HG02870 (cell line): ENCODE measurements around the gene DTWD2.
A peak's percentile ranks its signal among the peaks of the same experiment; 100 is the strongest.

Experiments
- ATAC-seq: cut with Tn5 transposase; IDR thresholded peaks from one replicate; pipeline ENCODE4 v1.9.1; 2021; ENCODE audit warnings: mild to moderate bottlenecking, moderate library complexity; ENCODE audit not compliant: unreplicated experiment

DTWD2 gene, protein sequence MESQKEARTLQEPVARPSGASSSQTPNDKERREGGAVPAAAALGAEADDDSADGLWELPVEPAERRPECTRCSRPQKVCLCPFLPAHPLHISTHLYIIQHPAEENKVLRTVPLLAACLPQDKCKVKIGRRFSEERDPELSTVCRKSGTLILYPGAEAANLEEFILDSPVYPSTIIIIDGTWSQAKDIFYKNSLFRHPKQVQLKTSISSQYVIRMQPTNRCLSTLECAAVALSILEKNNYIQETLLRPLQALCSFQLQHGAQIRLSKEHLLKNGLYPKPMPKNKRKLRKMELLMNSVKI

GRCh38 chr5:118987988-118988865 lies at the start of gene DTWD2:
TSS of gene DTWD2 (minus strand) at chr5:118988547. CDS start at chr5:118988511, 36 bp downstream.
- peak; percentile 90 for ATAC-seq

- no peak for ATAC-seq
These were observed 49.3 kb upstream of the DTWD2 start for GRCh38 chr5:119037496-119038215.

DNA sequence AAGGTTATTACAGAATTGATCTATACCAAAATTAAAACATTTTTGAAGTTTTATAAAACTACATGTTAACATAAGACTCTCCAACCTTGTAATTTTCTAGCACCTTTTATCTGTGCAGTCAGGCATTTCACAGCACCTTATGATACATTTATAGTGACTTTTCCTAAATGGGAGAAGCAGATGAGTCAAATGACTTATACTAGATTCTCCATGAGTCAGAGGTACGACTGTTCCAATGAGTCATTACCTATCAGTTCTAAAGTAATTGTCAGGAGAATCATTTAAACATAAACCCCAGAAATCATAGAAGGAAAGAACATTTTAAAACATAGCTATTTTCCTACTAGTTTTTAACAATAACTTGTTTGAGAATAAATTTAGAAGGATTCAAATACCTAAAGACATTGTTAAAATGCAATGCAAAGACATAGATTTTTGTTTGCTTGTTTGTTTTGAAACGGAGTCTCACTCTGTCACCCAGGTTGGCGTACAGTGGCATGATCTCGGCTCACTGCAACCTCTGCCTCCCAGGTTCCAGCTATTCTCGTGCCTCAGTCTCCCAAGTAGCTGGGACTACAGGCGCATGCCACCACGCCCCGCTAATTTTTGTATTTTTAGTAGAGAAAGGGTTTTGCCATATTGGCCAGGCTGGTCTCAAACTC lies 47.9 kb upstream of the DTWD2 start:
- ATAC-seq = no peak

GRCh38 chr5:119033135-119033534 lies 44.8 kb upstream of the DTWD2 start:
- ATAC-seq = no peak

- peak; percentile 44 for ATAC-seq
These were observed 44.3 kb upstream of the DTWD2 start for GRCh38 chr5:119032656-119033055.

- peak; percentile 33 for ATAC-seq
These were observed 43.6 kb upstream of the DTWD2 start for GRCh38 chr5:119031905-119032304.

DNA sequence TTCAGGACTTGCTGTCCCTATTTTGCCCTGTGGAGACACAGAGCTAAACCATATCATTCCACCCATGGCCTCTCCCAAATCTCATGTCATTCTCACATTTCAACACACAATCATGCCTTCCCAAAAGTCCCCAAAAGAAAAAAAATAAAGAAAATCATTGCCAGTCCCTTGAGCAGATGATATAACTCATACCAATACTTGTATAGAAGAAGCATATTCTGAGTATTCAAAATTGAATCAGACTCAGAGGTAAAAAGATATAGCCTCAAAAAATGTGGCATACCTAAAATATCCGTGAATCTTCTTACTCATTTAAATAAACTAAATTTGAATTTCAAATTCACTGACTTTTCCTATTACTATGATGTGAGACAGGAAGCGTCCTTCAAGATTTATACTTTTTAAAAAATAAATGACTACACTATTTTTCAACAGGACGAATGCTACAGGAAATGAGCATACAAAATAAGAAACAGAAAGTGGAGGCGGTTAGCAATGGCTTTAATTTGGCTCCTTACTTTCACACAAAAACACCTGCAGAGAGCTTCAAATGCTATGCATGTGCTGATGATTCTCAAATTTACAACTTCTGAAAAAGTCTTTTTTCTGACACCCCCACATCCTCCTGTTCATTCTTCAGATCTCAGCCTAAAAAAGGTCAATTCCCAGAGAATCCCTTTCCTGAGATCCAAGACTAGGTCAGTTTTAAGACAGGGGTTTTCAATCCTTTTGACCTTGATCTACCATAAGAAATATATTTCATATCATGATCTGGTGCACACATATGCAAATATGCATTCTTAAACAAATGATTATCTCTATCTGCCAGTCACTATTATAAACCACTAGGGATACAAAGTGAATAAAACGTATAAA lies 42.9 kb upstream of the DTWD2 start:
- peak; percentile 77 for ATAC-seq

DNA sequence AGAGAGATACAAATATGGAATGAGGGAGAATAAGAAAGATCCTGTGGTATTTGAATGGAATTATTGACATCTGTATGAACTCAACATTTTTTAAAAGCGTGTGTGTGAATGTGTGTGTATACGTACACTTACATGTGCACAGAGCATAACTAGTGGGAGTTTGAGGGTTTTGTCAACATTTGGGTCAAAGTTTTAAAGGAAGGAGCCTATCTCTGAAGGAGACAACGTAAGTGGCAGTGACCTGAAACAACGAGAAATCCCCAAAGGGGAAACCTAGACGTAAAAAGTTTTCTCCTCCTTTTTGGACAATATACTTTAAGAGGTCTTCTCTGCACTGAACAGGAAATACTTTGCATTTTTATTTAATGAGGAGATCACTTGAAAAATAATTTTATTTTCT lies 40.2 kb upstream of the DTWD2 start:
- ATAC-seq = no peak

DNA sequence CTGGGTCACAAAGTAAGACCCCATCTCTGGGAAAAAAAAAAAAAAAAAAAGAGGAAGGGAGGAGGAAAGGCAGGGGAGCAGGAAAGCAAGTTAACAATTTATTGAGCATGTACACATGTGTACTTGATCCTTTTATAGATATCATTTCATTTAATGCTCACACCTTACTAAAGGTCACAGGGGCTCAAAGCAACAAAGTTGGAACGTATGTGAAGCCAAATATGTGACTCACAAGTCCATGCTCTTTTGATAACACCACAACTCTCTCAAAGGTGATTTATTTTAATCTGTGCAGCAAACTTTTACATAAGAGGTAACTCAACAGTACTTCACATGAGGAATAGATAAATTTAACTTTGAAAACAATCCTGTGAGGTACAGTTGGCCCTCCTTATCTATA lies 34.4 kb upstream of the DTWD2 start:
- ATAC-seq = no peak

DNA sequence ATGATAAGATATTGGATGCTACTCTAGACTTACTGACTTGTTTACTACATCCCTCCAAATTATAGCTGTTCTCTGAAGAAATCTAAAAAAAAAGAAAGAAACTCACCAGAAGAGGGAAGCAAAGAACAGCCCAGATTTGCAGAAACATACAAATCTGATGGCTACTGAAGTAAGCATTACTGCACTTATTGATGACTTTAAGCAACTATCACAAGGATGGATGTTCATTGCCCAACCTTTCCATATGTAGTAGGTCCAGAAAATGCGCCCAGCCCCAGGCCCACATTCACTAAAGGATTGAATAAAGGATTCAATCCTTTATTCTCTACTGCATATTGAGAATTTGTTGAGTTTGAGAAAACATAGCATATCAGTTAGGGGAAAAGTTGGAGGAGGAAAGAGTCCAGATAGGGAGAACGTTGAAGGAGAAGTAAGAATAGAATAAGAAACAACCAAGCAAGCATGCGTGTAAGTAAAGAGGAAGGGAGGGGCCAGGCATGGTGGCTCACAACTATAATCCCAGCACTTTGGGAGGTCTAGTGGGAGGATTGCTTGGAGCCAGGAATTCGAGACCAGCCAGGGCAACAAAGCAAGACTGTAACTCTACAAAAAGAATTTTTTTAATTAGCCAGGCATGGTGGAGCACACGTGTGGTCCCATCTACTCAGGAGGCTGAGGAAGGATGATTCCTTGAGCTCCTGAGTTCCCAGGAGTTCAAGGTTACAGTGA lies 33.8 kb upstream of the DTWD2 start:
- ATAC-seq = peak; percentile 74

DNA sequence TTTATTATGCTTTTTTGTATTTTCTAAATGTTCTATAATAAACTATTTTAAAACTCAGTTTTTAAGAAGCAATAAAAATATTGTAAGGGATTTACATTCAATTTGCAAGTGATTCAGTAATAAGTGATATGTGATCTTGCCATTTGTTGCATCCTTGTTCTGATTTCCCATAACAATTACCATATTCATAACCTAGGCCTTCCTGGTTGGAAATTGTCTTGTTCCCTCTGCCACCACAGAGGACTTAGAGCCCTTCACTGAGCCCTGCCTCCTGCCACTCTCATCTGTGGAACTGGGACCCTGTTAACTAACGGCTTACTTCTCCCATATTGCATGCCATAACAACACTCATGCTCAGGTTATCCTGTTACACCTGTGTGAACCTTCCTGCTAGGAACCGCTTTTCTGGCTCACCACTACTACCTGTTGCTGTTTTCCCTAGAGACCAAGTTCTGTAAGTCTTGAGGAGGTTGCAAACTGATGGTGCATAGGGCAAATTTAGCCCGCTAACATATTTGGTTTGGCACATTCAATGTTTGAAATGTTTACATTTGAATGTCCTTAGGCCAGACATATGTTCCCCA lies 32.9 kb upstream of the DTWD2 start:
- no peak for ATAC-seq

DNA sequence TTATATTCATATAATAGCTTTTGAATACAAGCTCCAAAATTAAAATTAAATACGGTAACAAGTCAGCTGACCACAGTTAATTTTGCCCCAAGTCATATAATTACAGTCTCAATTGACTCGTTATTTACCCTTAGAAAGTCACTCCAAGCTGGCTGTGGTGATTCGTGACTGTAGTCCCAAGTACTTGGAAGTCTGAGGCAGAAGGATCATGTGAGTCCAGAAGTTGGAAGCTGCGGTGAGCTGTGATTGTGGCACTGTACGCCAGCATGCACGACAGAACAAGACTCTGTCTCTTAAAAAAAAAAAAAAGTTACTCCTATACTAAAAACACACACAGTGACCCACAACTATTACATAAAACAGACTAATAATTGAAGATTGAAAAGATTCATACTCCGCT lies 31.6 kb upstream of the DTWD2 start:
- no peak for ATAC-seq

DNA sequence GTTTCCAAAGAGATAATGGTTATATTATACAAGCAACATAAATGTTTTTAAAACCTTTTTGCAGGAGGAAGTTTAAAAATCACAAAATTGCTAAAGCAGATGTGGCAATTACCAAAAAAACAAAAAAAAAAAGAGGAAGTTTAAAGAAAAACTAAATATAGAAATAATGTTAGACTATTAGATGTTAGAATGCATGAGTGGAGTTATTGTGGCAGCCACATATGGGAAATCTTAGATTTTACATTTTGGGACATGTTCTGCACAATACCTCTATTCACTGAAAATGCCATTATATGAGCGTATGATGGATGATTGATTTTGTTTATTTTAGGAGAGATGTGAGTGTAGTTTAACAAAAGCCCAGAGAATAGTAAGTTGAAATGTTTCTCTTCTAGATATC lies 31.2 kb upstream of the DTWD2 start:
- no peak for ATAC-seq

- no peak for ATAC-seq
These were observed 29.6 kb upstream of the DTWD2 start for GRCh38 chr5:119017994-119018393.

- peak; percentile 77 for ATAC-seq
These were observed 27.9 kb upstream of the DTWD2 start for GRCh38 chr5:119016125-119016774.

DNA sequence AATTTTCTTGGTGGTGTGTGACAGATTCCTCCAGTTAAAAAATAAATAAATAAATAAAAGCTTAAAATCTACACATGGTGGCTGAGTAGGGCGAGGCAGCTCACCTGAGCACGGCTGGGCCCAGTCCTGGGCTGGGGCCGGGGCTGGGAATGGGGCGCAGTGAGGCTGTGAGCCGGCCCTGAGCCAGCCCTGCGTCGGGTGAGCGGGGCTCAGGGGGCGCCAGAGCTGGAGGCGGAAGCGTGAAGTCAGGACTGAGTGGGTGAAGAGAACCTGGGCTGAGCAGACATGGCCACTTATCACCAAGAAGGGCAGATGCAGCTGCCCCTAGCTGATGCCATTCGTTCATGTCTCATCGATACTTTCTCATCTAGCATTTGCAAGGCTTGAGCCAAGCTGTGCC lies 22.8 kb upstream of the DTWD2 start:
- no peak for ATAC-seq

- ATAC-seq = no peak
These were observed 21.9 kb upstream of the DTWD2 start for GRCh38 chr5:119010206-119010605.

DNA sequence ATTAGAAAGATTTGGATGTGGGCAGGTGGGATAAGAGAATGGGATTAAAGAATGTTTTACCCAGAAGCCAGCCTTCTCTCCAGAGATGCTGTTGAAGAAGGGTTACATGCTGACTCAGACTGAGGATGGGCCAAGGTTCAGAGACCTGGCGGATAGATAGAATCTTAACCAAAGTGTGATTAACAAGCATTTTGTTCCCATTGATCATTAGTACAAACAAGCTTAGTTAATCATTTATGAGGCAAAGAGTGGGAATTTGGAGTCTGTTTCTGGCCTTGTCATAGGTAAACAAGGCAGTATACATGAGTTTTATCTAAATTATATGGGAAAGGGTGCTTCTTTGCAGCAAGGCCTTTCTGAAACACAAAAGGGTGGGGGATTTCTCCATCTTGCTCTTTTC lies 20.8 kb upstream of the DTWD2 start:
- no peak for ATAC-seq

DNA sequence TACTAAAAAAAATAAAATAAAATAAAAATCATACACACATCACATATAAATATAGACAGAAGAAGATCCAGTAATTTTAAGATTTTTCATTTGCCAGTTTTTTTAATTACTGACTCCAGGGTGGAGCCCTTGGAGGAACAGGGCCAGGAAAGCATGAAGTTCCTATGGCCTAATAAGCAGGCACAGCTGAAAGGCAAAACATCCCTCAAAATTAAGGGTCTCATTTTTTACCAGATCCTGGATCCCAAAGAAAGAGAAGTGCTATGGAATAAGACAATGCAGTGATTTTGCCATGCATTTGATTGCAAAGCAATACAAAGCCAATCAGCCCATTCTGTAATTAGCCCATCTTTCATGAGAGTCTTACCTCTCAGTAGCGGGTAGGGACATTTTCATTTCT lies 11.3 kb upstream of the DTWD2 start:
- ATAC-seq = no peak
